NCI-H2107 (cell line): ENCODE measurements around the gene CAPN8.

Experiments
- DNase-seq: peaks from one replicate; lab custom pipeline; 2025; lab: John Stamatoyannopoulos, UW

CAPN8 gene

GRCh38 chr1:223665592-223666312 is at the start of gene CAPN8:
Gene CAPN8, minus strand, starts transcription at chr1:223665701. Its CDS starts 55 bp downstream, at chr1:223665646.
- no peak for DNase-seq

- no peak for DNase-seq
Observed at GRCh38 chr1:223714849-223715603, 49.5 kb upstream of the CAPN8 start.

- no peak for DNase-seq
Observed at GRCh38 chr1:223714421-223714724, 48.9 kb upstream of the CAPN8 start.

- DNase-seq: no peak
Observed at GRCh38 chr1:223713546-223714420, 48.3 kb upstream of the CAPN8 start.

GRCh38 chr1:223712850-223713474 is 47.5 kb upstream of the CAPN8 start:
- DNase-seq: no peak

GRCh38 chr1:223712194-223712849 is 46.8 kb upstream of the CAPN8 start, which contains the start of gene CAPN2:
Gene CAPN2, plus strand, starts transcription at chr1:223712539. Its CDS starts 102 bp downstream, at chr1:223712641.
- DNase-seq: peak; percentile 36

GRCh38 chr1:223711747-223712193 is 46.3 kb upstream of the CAPN8 start:
- DNase-seq: no peak

GRCh38 chr1:223711173-223711572 is 45.7 kb upstream of the CAPN8 start:
- DNase-seq: no peak

GRCh38 chr1:223710179-223711133 is 45.0 kb upstream of the CAPN8 start:
- no peak for DNase-seq

GRCh38 chr1:223709598-223709997 is 44.1 kb upstream of the CAPN8 start:
- no peak for DNase-seq

GRCh38 chr1:223708651-223709268 is 43.3 kb upstream of the CAPN8 start:
- DNase-seq: no peak

- no peak for DNase-seq
Observed at GRCh38 chr1:223708001-223708359, 42.5 kb upstream of the CAPN8 start.

- DNase-seq: peak; percentile 84
Observed at GRCh38 chr1:223707256-223708000, 41.9 kb upstream of the CAPN8 start.

GRCh38 chr1:223706077-223706973 is 40.8 kb upstream of the CAPN8 start:
- peak; percentile 60 for DNase-seq

- DNase-seq: no peak
Observed at GRCh38 chr1:223704921-223705878, 39.7 kb upstream of the CAPN8 start.

- DNase-seq: no peak
Observed at GRCh38 chr1:223703668-223704013, 38.1 kb upstream of the CAPN8 start.
